Hepatocyte (in vitro differentiated cells): ENCODE measurements around the gene NIPSNAP2.

Experiments used
- EZH2 ChIP-seq: fragments of 200-600 bp; sonication (generic); IDR thresholded peaks from 2 replicates; pipeline ENCODE4 v1.6.1; 2016; ENCODE audit warnings: antibody characterized with exemption, mild to moderate bottlenecking, borderline replicate concordance
- TF ChIP-seq, protein P1 (sequence below): fragments of 200-600 bp; sonication (generic); IDR thresholded peaks from 2 replicates; pipeline ENCODE4 v1.5.1; 2016; ENCODE audit warnings: antibody characterized with exemption, mild to moderate bottlenecking; ENCODE audit not compliant: poor library complexity

DNA sequence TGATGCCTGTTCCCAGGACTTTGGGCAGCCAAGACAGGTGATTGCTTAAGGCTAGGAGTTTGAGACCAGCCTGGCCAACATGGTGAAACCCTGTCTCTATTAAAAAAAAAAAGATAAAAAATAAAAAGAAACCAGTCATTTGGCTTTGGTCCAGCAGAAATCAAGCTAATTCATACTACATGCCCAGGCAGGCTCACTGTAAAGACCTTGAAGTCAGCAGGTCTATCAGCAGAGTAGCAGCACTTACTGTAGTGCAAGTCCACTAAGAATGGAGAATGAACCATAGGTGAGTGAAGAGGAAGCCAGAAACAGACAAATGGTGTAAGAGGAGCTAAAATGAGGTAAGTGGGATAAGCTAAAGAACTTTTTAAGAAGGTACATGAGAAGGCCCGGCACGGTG, 62.2 kb downstream of the NIPSNAP2 start:
- TF ChIP-seq, protein P1, sequence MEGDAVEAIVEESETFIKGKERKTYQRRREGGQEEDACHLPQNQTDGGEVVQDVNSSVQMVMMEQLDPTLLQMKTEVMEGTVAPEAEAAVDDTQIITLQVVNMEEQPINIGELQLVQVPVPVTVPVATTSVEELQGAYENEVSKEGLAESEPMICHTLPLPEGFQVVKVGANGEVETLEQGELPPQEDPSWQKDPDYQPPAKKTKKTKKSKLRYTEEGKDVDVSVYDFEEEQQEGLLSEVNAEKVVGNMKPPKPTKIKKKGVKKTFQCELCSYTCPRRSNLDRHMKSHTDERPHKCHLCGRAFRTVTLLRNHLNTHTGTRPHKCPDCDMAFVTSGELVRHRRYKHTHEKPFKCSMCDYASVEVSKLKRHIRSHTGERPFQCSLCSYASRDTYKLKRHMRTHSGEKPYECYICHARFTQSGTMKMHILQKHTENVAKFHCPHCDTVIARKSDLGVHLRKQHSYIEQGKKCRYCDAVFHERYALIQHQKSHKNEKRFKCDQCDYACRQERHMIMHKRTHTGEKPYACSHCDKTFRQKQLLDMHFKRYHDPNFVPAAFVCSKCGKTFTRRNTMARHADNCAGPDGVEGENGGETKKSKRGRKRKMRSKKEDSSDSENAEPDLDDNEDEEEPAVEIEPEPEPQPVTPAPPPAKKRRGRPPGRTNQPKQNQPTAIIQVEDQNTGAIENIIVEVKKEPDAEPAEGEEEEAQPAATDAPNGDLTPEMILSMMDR, result no peak
- no peak for TF ChIP-seq EZH2
